Measurements from ENCODE around the gene CAB39L.

DNA sequence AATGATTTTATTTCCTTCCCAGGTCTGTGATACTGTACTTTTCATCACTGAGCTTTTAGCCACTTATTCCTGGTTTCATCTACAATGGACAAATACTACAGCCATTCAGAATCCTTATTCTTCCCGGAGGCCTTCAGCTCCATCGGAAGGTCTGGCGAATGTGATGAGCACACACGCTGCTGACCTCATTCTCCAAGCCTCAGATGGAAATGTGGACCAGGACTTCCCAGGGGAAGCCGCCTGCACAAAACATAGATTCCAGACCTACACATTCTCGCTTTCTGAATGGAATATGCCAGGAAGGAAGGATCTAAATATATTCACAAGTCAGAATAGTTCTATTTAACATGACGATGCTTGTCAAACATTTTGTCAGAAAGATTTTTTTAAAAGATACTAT, 120.5 kb downstream of the CAB39L start:
- no peak for TF ChIP-seq POLR2AphosphoS5 (IDR thresholded peaks at IDR 0.05)
- TF ChIP-seq POLR2A (IDR thresholded peaks at IDR 0.05; ENCODE audit: low read depth): no peak
